ENCODE data around the gene OSBPL8. TPM values are rescaled to one million over a fixed set of nuclear protein-coding genes. Genes with fewer than 3 reads are reported as not detected.
"Not testable (repeated sequence)": the region's sequence is repeated elsewhere in the genome, so short reads cannot be mapped to it uniquely, and the experiment has no call there.

The OSBPL8 gene
- total RNA-seq, 5 donors from 2014 or later (not counting 1 experiment from before 2014, with no cell fraction given) = 122 to 152 (median 130) TPM

GRCh38 chr12:76329159-76329558, 230.4 kb downstream of the OSBPL8 start:
- peaks cover 12 to 39% of the 10 kb centered on the region in 2 donors for H3K27me3 Mint-ChIP-seq
- H3K36me3 Mint-ChIP-seq = no peaks in the 10 kb centered on the region
- H3K4me3 Mint-ChIP-seq = no peak overlapping the region
- Histone ChIP-seq H3K27me3 (replicated peaks in 1 of 2; ENCODE audit: control insufficient read depth in 2 of 2, extremely low read depth in 1 of 2, insufficient read depth in 2 of 2, low read length in 1 of 2) (no peaks in the 10 kb centered on the region), H3K4me1 (ENCODE audit: control insufficient read depth in 1 of 2, extremely low read depth in 1 of 2, insufficient read depth in 2 of 2, low read length in 2 of 2) (no peaks in the 10 kb centered on the region), H3K36me3 (ENCODE audit: control insufficient read depth in 2 of 2, extremely low read depth in 1 of 2, insufficient read depth in 1 of 2, low read length in 1 of 2) (no peaks in the 10 kb centered on the region), H3K27ac (ENCODE audit: low read length) (no peak overlapping the region), H3K4me3 (ENCODE audit: control insufficient read depth in 1 of 2, extremely low read depth in 1 of 2, low read length in 1 of 2) (no peak overlapping the region), H3K9me3 (no peaks in the 10 kb centered on the region)
- ATAC-seq (replicated peaks in 1 of 4) (no peak), DNase-seq (no peak)
- 64% methylated on average over 1 of the region's 2 CpGs for WGBS (ENCODE audit: insufficient coverage)
- no peaks in the 10 kb centered on the region for H3K4me1 Mint-ChIP-seq
- ChIA-PET POLR2A (no interaction called here), CTCF (no interaction called here)
- no peak overlapping the region for H3K27ac Mint-ChIP-seq
- H3K9me3 Mint-ChIP-seq = no peaks in the 10 kb centered on the region

DNA sequence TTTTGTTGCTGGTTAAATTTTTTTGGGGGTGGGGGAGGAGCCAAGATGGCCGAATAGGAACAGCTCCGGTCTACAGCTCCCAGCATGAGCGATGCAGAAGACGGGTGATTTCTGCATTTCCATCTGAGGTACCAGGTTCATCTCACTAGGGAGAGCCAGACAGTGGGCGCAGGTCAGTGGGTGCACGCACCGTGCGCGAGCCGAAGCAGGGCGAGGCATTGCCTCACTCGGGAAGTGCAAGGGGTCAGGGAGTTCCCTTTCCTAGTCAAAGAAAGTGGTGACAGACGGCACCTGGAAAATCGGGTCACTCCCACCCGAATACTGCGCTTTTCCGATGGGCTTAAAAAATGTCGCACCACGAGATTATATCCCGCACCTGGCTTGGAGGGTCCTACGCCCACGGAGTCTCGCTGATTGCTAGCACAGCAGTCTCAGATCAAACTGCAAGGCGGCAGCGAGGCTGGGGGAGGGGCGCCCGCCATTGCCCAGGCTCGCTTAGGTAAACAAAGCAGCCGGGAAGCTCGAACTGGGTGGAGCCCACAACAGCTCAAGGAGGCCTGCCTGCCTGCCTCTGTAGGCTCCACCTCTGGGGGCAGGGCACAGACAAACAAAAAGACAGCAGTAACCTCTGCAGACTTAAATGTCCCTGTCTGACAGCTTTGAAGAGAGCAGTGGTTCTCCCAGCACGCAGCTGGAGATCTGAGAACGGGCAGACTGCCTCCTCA, 239.8 kb downstream of the OSBPL8 start:
- H3K4me1 Mint-ChIP-seq; ATAC-seq (replicated peaks in 1 of 4); CTCF ChIA-PET; H3K4me3 ChIP-seq (ENCODE audit: control insufficient read depth in 1 of 2, extremely low read depth in 1 of 2, low read length in 1 of 2); POLR2A ChIA-PET; H3K9me3 ChIP-seq; H3K27me3 ChIP-seq (replicated peaks in 1 of 2; ENCODE audit: control insufficient read depth in 2 of 2, extremely low read depth in 1 of 2, insufficient read depth in 2 of 2, low read length in 1 of 2); H3K4me3 Mint-ChIP-seq; H3K9me3 Mint-ChIP-seq; H3K27ac ChIP-seq (ENCODE audit: low read length); H3K36me3 ChIP-seq (ENCODE audit: control insufficient read depth in 2 of 2, extremely low read depth in 1 of 2, insufficient read depth in 1 of 2, low read length in 1 of 2); H3K36me3 Mint-ChIP-seq; DNase-seq; H3K27ac Mint-ChIP-seq; H3K4me1 ChIP-seq (ENCODE audit: control insufficient read depth in 1 of 2, extremely low read depth in 1 of 2, insufficient read depth in 2 of 2, low read length in 2 of 2): not testable (repeated sequence)
- H3K27me3 Mint-ChIP-seq = peaks cover 11 to 14% of the 10 kb centered on the region in 2 donors
- 91% methylated on average over 16 of the region's 32 CpGs for WGBS (ENCODE audit: insufficient coverage)

DNA sequence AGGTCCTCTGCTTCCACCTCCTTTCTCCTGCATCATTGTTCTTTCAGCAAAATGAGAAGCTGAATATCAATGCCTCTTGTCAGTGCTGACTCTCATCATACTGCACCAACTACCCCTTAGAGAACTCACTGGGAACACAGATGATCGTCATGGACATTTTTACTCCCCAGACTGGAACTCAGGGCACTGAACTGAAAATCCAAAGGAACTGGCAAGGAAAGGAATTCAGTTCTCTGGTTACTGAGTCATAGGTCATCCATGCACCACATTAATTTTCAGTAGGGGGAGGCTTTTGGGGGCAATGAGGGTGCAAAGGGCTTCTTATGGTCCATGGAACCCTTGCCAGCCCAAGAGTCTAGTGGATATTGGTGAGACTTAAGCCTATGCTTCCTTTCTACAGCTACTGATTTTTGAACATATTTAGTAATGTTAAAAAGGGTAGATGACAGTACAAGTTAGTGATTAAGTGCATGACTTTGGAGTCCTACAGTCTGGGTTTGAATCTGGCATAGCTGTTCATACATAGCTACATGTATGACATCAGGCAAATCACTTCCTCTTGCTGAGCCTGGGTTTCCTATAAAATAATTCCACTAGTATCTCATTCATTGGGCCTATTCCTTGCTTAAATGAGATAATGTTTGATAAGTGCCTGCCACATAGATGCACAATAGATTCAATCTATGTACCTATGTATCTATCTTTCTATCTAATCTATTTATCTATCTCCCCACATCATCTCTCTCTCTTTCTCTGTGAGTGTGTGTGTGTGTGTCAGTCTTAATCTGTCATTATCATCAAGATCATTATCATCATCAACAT, 240.6 kb downstream of the OSBPL8 start:
- ATAC-seq (replicated peaks in 1 of 4) (no peak), DNase-seq (no peak)
- ChIA-PET CTCF (no interaction called here), POLR2A (no interaction called here)
- Histone ChIP-seq H3K9me3 (no peaks in the 10 kb centered on the region), H3K4me3 (ENCODE audit: control insufficient read depth in 1 of 2, extremely low read depth in 1 of 2, low read length in 1 of 2) (no peak overlapping the region), H3K4me1 (ENCODE audit: control insufficient read depth in 1 of 2, extremely low read depth in 1 of 2, insufficient read depth in 2 of 2, low read length in 2 of 2) (no peaks in the 10 kb centered on the region), H3K27ac (ENCODE audit: low read length) (no peak overlapping the region), H3K36me3 (ENCODE audit: control insufficient read depth in 2 of 2, extremely low read depth in 1 of 2, insufficient read depth in 1 of 2, low read length in 1 of 2) (no peaks in the 10 kb centered on the region), H3K27me3 (replicated peaks in 1 of 2; ENCODE audit: control insufficient read depth in 2 of 2, extremely low read depth in 1 of 2, insufficient read depth in 2 of 2, low read length in 1 of 2) (peaks cover 0 to 3% of the 10 kb centered on the region in 2 experiments)
- Mint-ChIP-seq H3K27me3 (peaks cover 11 to 14% of the 10 kb centered on the region in 2 donors), H3K36me3 (no peaks in the 10 kb centered on the region), H3K27ac (no peak overlapping the region), H3K4me1 (no peaks in the 10 kb centered on the region), H3K4me3 (no peak overlapping the region), H3K9me3 (no peaks in the 10 kb centered on the region)
- 100% methylated on average over 1 of the region's 1 CpG for WGBS (ENCODE audit: insufficient coverage)

- CTCF ChIA-PET = no interaction called here
- Histone ChIP-seq H3K9me3 (no peaks in the 10 kb centered on the region), H3K27ac (ENCODE audit: low read length) (no peak overlapping the region), H3K36me3 (ENCODE audit: control insufficient read depth in 2 of 2, extremely low read depth in 1 of 2, insufficient read depth in 1 of 2, low read length in 1 of 2) (no peaks in the 10 kb centered on the region), H3K4me1 (ENCODE audit: control insufficient read depth in 1 of 2, extremely low read depth in 1 of 2, insufficient read depth in 2 of 2, low read length in 2 of 2) (no peaks in the 10 kb centered on the region), H3K4me3 (ENCODE audit: control insufficient read depth in 1 of 2, extremely low read depth in 1 of 2, low read length in 1 of 2) (no peak overlapping the region), H3K27me3 (replicated peaks in 1 of 2; ENCODE audit: control insufficient read depth in 2 of 2, extremely low read depth in 1 of 2, insufficient read depth in 2 of 2, low read length in 1 of 2) (peaks cover 0 to 7% of the 10 kb centered on the region in 2 experiments)
- H3K36me3 Mint-ChIP-seq = no peaks in the 10 kb centered on the region
- H3K9me3 Mint-ChIP-seq = no peaks in the 10 kb centered on the region
- POLR2A ChIA-PET = interaction anchor here in 1 of 2 donors (0.6 kb wide), 1 partner anchor 207 kb away, joined by 4 read pairs; no protein-coding TSS in a partner anchor
- ATAC-seq (replicated peaks in 1 of 4) = no peak
- no peak overlapping the region for H3K27ac Mint-ChIP-seq
- peaks cover 11 to 14% of the 10 kb centered on the region in 2 donors for H3K27me3 Mint-ChIP-seq
- H3K4me1 Mint-ChIP-seq = no peaks in the 10 kb centered on the region
- WGBS (ENCODE audit: insufficient coverage) = no CpG with 5 or more reads among the region's 1 CpG
- no peak overlapping the region for H3K4me3 Mint-ChIP-seq
- DNase-seq = no peak
Observed at GRCh38 chr12:76317976-76318375, 241.6 kb downstream of the OSBPL8 start.

GRCh38 chr12:76316468-76316867, 243.1 kb downstream of the OSBPL8 start:
- ChIA-PET POLR2A (no interaction called here), CTCF (no interaction called here)
- Histone ChIP-seq H3K27me3 (replicated peaks in 1 of 2; ENCODE audit: control insufficient read depth in 2 of 2, extremely low read depth in 1 of 2, insufficient read depth in 2 of 2, low read length in 1 of 2) (peaks cover 0 to 11% of the 10 kb centered on the region in 2 experiments), H3K9me3 (no peaks in the 10 kb centered on the region), H3K4me1 (ENCODE audit: control insufficient read depth in 1 of 2, extremely low read depth in 1 of 2, insufficient read depth in 2 of 2, low read length in 2 of 2) (no peaks in the 10 kb centered on the region), H3K27ac (ENCODE audit: low read length) (no peak overlapping the region), H3K4me3 (ENCODE audit: control insufficient read depth in 1 of 2, extremely low read depth in 1 of 2, low read length in 1 of 2) (no peak overlapping the region), H3K36me3 (ENCODE audit: control insufficient read depth in 2 of 2, extremely low read depth in 1 of 2, insufficient read depth in 1 of 2, low read length in 1 of 2) (no peaks in the 10 kb centered on the region)
- Mint-ChIP-seq H3K9me3 (no peaks in the 10 kb centered on the region), H3K36me3 (no peaks in the 10 kb centered on the region), H3K27me3 (peaks cover 14 to 16% of the 10 kb centered on the region in 2 donors), H3K4me3 (no peak overlapping the region), H3K27ac (no peak overlapping the region), H3K4me1 (no peaks in the 10 kb centered on the region)
- DNase-seq (no peak), ATAC-seq (replicated peaks in 1 of 4) (no peak)
- WGBS (ENCODE audit: insufficient coverage) = 40% methylated on average over 1 of the region's 7 CpGs

DNA sequence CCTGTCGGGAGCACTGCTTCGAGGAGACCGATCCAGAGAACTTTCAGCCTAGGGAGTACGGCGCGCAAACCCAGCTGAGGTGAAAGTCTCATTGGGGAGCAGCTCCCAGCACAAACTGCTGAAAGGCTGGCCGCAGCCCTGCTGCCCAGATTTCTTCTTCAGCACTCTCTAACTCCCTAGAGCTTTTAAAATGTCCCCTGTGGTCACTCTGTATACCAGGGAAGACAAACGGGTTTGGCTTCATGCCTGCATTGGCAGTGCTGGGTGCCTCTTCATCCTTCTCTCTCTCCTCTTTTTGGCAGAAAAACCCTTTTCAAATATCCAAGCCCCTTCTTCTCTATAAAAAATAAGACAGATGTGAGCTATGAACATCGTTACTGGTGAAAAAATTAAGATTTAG, 246.3 kb downstream of the OSBPL8 start:
- peaks cover 11 to 24% of the 10 kb centered on the region in 2 donors for H3K27me3 Mint-ChIP-seq
- no peak for DNase-seq
- H3K27ac Mint-ChIP-seq = no peak overlapping the region
- H3K4me3 Mint-ChIP-seq = no peak overlapping the region
- no peaks in the 10 kb centered on the region for H3K9me3 Mint-ChIP-seq
- no peaks in the 10 kb centered on the region for H3K4me1 ChIP-seq (ENCODE audit: control insufficient read depth in 1 of 2, extremely low read depth in 1 of 2, insufficient read depth in 2 of 2, low read length in 2 of 2)
- no peaks in the 10 kb centered on the region for H3K36me3 Mint-ChIP-seq
- H3K27ac ChIP-seq (ENCODE audit: low read length) = no peak overlapping the region
- H3K4me1 Mint-ChIP-seq = no peaks in the 10 kb centered on the region
- H3K36me3 ChIP-seq (ENCODE audit: control insufficient read depth in 2 of 2, extremely low read depth in 1 of 2, insufficient read depth in 1 of 2, low read length in 1 of 2) = no peaks in the 10 kb centered on the region
- ChIA-PET CTCF (no interaction called here), POLR2A (no interaction called here)
- no peak for ATAC-seq (replicated peaks in 1 of 4)
- H3K4me3 ChIP-seq (ENCODE audit: control insufficient read depth in 1 of 2, extremely low read depth in 1 of 2, low read length in 1 of 2) = no peak overlapping the region
- no peaks in the 10 kb centered on the region for H3K9me3 ChIP-seq
- peaks cover 0 to 11% of the 10 kb centered on the region in 2 experiments for H3K27me3 ChIP-seq (replicated peaks in 1 of 2; ENCODE audit: control insufficient read depth in 2 of 2, extremely low read depth in 1 of 2, insufficient read depth in 2 of 2, low read length in 1 of 2)
- 81% methylated on average over 7 of the region's 9 CpGs for WGBS (ENCODE audit: insufficient coverage)

All from T-cell (primary cell).